ENCODE data around the gene PRKAG2. TPM values are rescaled to one million over a fixed set of nuclear protein-coding genes. Genes with fewer than 3 reads are reported as not detected.

PRKAG2 gene
- total and polyA plus RNA-seq, 2 of the 13 experiments (the other 11 are each of a cell fraction or from before 2014, with no cell fraction given) = 0.90 to 1.3 TPM

- BruUV-seq (replicated peaks) = no TSS peak
- FAIRE-seq (no peak), DNase-seq (ENCODE audit: low spot score) (no peak), ATAC-seq (no peak)
- TF ChIP-seq TGIF2 (CRISPR knock-in tag; IDR thresholded peaks at IDR 0.05) (no peak), HES4 (CRISPR knock-in tag; IDR thresholded peaks at IDR 0.05; ENCODE audit: borderline replicate concordance) (no peak), THAP8 (CRISPR knock-in tag; IDR thresholded peaks at IDR 0.05; ENCODE audit: borderline replicate concordance) (no peak), NR2C2 (CRISPR knock-in tag; IDR thresholded peaks at IDR 0.05; ENCODE audit: borderline replicate concordance) (no peak), ZEB1 (IDR thresholded peaks at IDR 0.05; ENCODE audit: insufficient replicate concordance, low read depth) (no peak), ZNF724P (CRISPR knock-in tag; IDR thresholded peaks at IDR 0.05; ENCODE audit: borderline replicate concordance) (no peak), PHF20 (CRISPR knock-in tag; IDR thresholded peaks at IDR 0.05) (no peak), SRSF4 (IDR thresholded peaks at IDR 0.05; ENCODE audit: low read depth, low read length, poor library complexity, severe bottlenecking) (no peak)
- TF ChIP-seq, protein P1, sequence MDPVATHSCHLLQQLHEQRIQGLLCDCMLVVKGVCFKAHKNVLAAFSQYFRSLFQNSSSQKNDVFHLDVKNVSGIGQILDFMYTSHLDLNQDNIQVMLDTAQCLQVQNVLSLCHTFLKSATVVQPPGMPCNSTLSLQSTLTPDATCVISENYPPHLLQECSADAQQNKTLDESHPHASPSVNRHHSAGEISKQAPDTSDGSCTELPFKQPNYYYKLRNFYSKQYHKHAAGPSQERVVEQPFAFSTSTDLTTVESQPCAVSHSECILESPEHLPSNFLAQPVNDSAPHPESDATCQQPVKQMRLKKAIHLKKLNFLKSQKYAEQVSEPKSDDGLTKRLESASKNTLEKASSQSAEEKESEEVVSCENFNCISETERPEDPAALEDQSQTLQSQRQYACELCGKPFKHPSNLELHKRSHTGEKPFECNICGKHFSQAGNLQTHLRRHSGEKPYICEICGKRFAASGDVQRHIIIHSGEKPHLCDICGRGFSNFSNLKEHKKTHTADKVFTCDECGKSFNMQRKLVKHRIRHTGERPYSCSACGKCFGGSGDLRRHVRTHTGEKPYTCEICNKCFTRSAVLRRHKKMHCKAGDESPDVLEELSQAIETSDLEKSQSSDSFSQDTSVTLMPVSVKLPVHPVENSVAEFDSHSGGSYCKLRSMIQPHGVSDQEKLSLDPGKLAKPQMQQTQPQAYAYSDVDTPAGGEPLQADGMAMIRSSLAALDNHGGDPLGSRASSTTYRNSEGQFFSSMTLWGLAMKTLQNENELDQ (CRISPR knock-in tag; IDR thresholded peaks at IDR 0.05; ENCODE audit: borderline replicate concordance) = no peak
- TF ChIP-seq, protein P2, sequence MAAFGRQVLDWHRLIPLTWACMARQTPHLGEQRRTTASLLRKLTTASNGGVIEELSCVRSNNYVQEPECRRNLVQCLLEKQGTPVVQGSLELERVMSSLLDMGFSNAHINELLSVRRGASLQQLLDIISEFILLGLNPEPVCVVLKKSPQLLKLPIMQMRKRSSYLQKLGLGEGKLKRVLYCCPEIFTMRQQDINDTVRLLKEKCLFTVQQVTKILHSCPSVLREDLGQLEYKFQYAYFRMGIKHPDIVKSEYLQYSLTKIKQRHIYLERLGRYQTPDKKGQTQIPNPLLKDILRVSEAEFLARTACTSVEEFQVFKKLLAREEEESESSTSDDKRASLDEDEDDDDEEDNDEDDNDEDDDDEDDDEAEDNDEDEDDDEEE (CRISPR knock-in tag; IDR thresholded peaks at IDR 0.05) = no peak
- TF ChIP-seq, protein P3, sequence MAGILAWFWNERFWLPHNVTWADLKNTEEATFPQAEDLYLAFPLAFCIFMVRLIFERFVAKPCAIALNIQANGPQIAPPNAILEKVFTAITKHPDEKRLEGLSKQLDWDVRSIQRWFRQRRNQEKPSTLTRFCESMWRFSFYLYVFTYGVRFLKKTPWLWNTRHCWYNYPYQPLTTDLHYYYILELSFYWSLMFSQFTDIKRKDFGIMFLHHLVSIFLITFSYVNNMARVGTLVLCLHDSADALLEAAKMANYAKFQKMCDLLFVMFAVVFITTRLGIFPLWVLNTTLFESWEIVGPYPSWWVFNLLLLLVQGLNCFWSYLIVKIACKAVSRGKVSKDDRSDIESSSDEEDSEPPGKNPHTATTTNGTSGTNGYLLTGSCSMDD (CRISPR knock-in tag; IDR thresholded peaks at IDR 0.05) = no peak
- H3K36me3 ChIP-seq (replicated peaks in 1 of 2; ENCODE audit: control insufficient read depth in 1 of 2, insufficient read depth in 2 of 2, low read length in 2 of 2) = no peaks in the 10 kb centered on the region
- no peak overlapping the region for H3K4me3 ChIP-seq (replicated peaks in 1 of 3; ENCODE audit: insufficient read depth in 1 of 3, low read depth in 2 of 3, low read length in 3 of 3)
- H3K4me1 ChIP-seq (ENCODE audit: insufficient read depth, low read length) = no peaks in the 10 kb centered on the region
- no peaks in the 10 kb centered on the region for H3K79me2 ChIP-seq (ENCODE audit: insufficient read depth, low read length)
- H3K9ac ChIP-seq (ENCODE audit: insufficient read depth, low read depth, low read length) = no peak overlapping the region
- H3K27ac ChIP-seq (ENCODE audit: extremely low read length, insufficient read depth, low read length) = no peak overlapping the region
- H3K27me3 ChIP-seq (ENCODE audit: control insufficient read depth in 1 of 2, insufficient read depth in 2 of 2, low read length in 2 of 2) = peaks cover 1 to 17% of the 10 kb centered on the region in 2 experiments; a peak in 1 of 5 replicates
- POLR2A ChIA-PET = no interaction called here
- CTCF ChIA-PET (ENCODE audit: low intra/inter-chr PET ratio, low total read pairs) = no interaction called here
- no peaks in the 10 kb centered on the region for H4K20me1 ChIP-seq (ENCODE audit: insufficient read depth, low read length)
- no peak overlapping the region for H3K4me2 ChIP-seq (ENCODE audit: low read depth, low read length)
- 37% methylated on average over 9 of the region's 9 CpGs for WGBS (ENCODE audit: low lambda C conversion rate)
- H2AFZ ChIP-seq (ENCODE audit: low read length) = no peak overlapping the region
- H3K9me3 ChIP-seq (ENCODE audit: low read length) = no peaks in the 10 kb centered on the region
- intact Hi-C loops (cut with micrococcal nuclease; ENCODE audit: unreplicated experiment) (no loop called here), in situ Hi-C loops (cut with HindIII; ENCODE audit: extremely low pct_ligation_motif_present, low pct_unique_long_range_greater_than_20kb) (no loop called here)
These were observed 26.5 kb upstream of the PRKAG2 start for GRCh38 chr7:151903249-151904032.
